Smooth muscle cell (in vitro differentiated cells): ENCODE measurements around the gene TECPR1. TPM values are rescaled to one million over a fixed set of nuclear protein-coding genes. Genes with fewer than 3 reads are reported as not detected.

Experiments
- DNase-seq: peaks from one replicate; lab custom pipeline; 2025; ENCODE audit not compliant: unreplicated experiment; lab: John Stamatoyannopoulos, UW
- H2AFZ ChIP-seq: fragments of 200-600 bp; sonication (generic); 2 replicates; pipeline ENCODE4 v1.6.0; 2016; ENCODE audit warnings: antibody characterized with exemption, low read depth, mild to moderate bottlenecking
- H3F3A ChIP-seq: fragments of 200-600 bp; sonication (generic); 2 replicates; pipeline ENCODE4 v1.6.0; 2017; ENCODE audit warnings: antibody characterized with exemption, low read depth
- H3K27ac ChIP-seq: fragments of 200-600 bp; sonication (generic); 2 replicates; pipeline ENCODE4 v1.5.1; 2016; ENCODE audit warnings: low read depth, mild to moderate bottlenecking
- H3K27me3 ChIP-seq: fragments of 200-600 bp; sonication (generic); 2 replicates; pipeline ENCODE4 v1.6.1; 2016; ENCODE audit warnings: low read depth, mild to moderate bottlenecking
- H3K36me3 ChIP-seq: fragments of 200-600 bp; sonication (generic); 2 replicates; pipeline ENCODE4 v1.5.1; 2016; ENCODE audit warnings: low read depth
- H3K4me1 ChIP-seq: fragments of 200-600 bp; sonication (generic); 2 replicates; pipeline ENCODE4 v1.5.1; 2016; ENCODE audit warnings: low read depth
- H3K4me2 ChIP-seq: fragments of 200-600 bp; sonication (generic); 2 replicates; pipeline ENCODE4 v1.6.0; 2016; ENCODE audit warnings: mild to moderate bottlenecking
- H3K4me3 ChIP-seq: fragments of 200-600 bp; sonication (generic); 2 replicates; pipeline ENCODE4 v1.5.1; 2016; ENCODE audit warnings: mild to moderate bottlenecking
- H3K79me2 ChIP-seq: fragments of 200-600 bp; sonication (generic); 2 replicates; pipeline ENCODE4 v1.6.0; 2016; ENCODE audit warnings: low read depth, mild to moderate bottlenecking
- H3K9ac ChIP-seq: fragments of 200-600 bp; sonication (generic); 2 replicates; pipeline ENCODE4 v1.6.0; 2016; ENCODE audit warnings: low read depth
- H3K9me3 ChIP-seq: fragments of 200-600 bp; sonication (generic); replicated peaks from 2 replicates; pipeline ENCODE4 v1.5.1; 2016; ENCODE audit warnings: low read depth
- H4K20me1 ChIP-seq: fragments of 200-600 bp; sonication (generic); 2 replicates; pipeline ENCODE4 v1.6.0; 2016; ENCODE audit warnings: low read depth
- CTCF ChIP-seq: fragments of 200-600 bp; sonication (generic); IDR thresholded peaks from 2 replicates; pipeline ENCODE4 v1.5.1; 2017; ENCODE audit warnings: borderline replicate concordance, mild to moderate bottlenecking, antibody characterized with exemption; ENCODE audit not compliant: insufficient read depth, poor library complexity, severe bottlenecking
- WGBS: methylation state at CpG from one replicate; pipeline ENCODE4 v1.1.7; 2016; ENCODE audit warnings: low lambda C conversion rate; 5-methylcytosine and 5-hydroxymethylcytosine counted together
- polyA plus RNA-seq: library from polyadenylated mRNA; unstranded; fragments of >200 nt; fragmentation: Nextera tagmentation; extraction: Ambion mirVana; gene quantifications from 2 replicates; pipeline ENCODE4 v1.2.1, GENCODE V29; 2016
- total RNA-seq: library from RNA; depleted of rRNA; stranded (reverse); fragments of >200 nt; gene quantifications from 2 replicates; pipeline ENCODE4 v1.2.3, GENCODE V29; 2014

TECPR1 gene
- total and polyA plus RNA-seq, 2 experiments from 2014 or later: 8.9 to 33.1 TPM

GRCh38 chr7:98217623-98218582 is 34.1 kb downstream of the TECPR1 start:
- no peak for TF ChIP-seq CTCF

GRCh38 chr7:98216941-98217622 is 35.0 kb downstream of the TECPR1 start:
- no peak overlapping the region for H3K27ac ChIP-seq
- H3K4me1 ChIP-seq: peaks cover 12% of the 10 kb centered on the region
- no peak overlapping the region for H3K9ac ChIP-seq
- no peak overlapping the region for H2AFZ ChIP-seq
- WGBS: 99% methylated on average over 14 of the region's 24 CpGs
- H4K20me1 ChIP-seq: no peaks in the 10 kb centered on the region
- H3K4me3 ChIP-seq: no peak overlapping the region
- H3K27me3 ChIP-seq: no peaks in the 10 kb centered on the region
- no peaks in the 10 kb centered on the region for H3F3A ChIP-seq
- no peaks in the 10 kb centered on the region for H3K36me3 ChIP-seq
- H3K9me3 ChIP-seq: no peaks in the 10 kb centered on the region
- DNase-seq: no peak
- H3K79me2 ChIP-seq: no peaks in the 10 kb centered on the region
- TF ChIP-seq CTCF: no peak
- no peak overlapping the region for H3K4me2 ChIP-seq

More at GRCh38 chr7:98217623-98218582, 34.1 kb downstream of the TECPR1 start:
- Histone ChIP-seq H3K9ac (no peak overlapping the region), H2AFZ (no peak overlapping the region), H3K4me2 (no peak overlapping the region), H3K27ac (no peak overlapping the region), H3F3A (no peaks in the 10 kb centered on the region), H3K4me3 (no peak overlapping the region), H3K79me2 (no peaks in the 10 kb centered on the region), H3K4me1 (peaks cover 12% of the 10 kb centered on the region), H4K20me1 (no peaks in the 10 kb centered on the region), H3K36me3 (no peaks in the 10 kb centered on the region), H3K27me3 (no peaks in the 10 kb centered on the region), H3K9me3 (no peaks in the 10 kb centered on the region)
- no peak for DNase-seq
- WGBS: 95% methylated on average over 41 of the region's 41 CpGs

GRCh38 chr7:98215561-98216495 is 36.2 kb downstream of the TECPR1 start:
- Histone ChIP-seq H3K36me3 (no peaks in the 10 kb centered on the region), H3K9ac (no peak overlapping the region), H3F3A (no peaks in the 10 kb centered on the region), H3K27ac (no peak overlapping the region), H3K4me1 (peaks cover 12% of the 10 kb centered on the region), H2AFZ (no peak overlapping the region), H3K9me3 (no peaks in the 10 kb centered on the region), H4K20me1 (no peaks in the 10 kb centered on the region), H3K4me2 (no peak overlapping the region), H3K79me2 (no peaks in the 10 kb centered on the region), H3K27me3 (no peaks in the 10 kb centered on the region), H3K4me3 (no peak overlapping the region)
- TF ChIP-seq CTCF: no peak
- 94% methylated on average over 32 of the region's 32 CpGs for WGBS
- no peak for DNase-seq
